Ectodermal cell (in vitro differentiated cells): ENCODE measurements around the gene NBAS.
"Not testable (repeated sequence)": the region's sequence is repeated elsewhere in the genome, so short reads cannot be mapped to it uniquely, and the experiment has no call there.

Experiments
- H3K27ac ChIP-seq: 2 replicates; pipeline ENCODE4 v1.7.0; 2013; ENCODE audit warnings: mild to moderate bottlenecking, low read depth, low read length; ENCODE audit not compliant: insufficient read depth, poor library complexity, severe bottlenecking
- H3K27me3 ChIP-seq: 2 replicates; pipeline ENCODE4 v1.7.0; 2013; ENCODE audit warnings: mild to moderate bottlenecking, low read length; ENCODE audit not compliant: insufficient read depth, control insufficient read depth, poor library complexity, severe bottlenecking
- H3K36me3 ChIP-seq: one replicate; pipeline ENCODE4 v1.7.0; 2013; ENCODE audit warnings: low read length; ENCODE audit not compliant: control insufficient read depth, insufficient read depth
- H3K4me1 ChIP-seq: one replicate; pipeline ENCODE4 v1.7.0; 2013; ENCODE audit warnings: low read length; ENCODE audit not compliant: control insufficient read depth, insufficient read depth
- H3K4me3 ChIP-seq: 2 replicates; pipeline ENCODE4 v1.7.0; 2013; ENCODE audit warnings: low read depth, low read length, control low read depth; ENCODE audit not compliant: insufficient read depth
- H3K9me3 ChIP-seq: 2 replicates; pipeline ENCODE4 v1.7.0; 2013; ENCODE audit warnings: mild to moderate bottlenecking, low read length, moderate library complexity; ENCODE audit not compliant: control insufficient read depth
- WGBS, 2 experiments: methylation state at CpG; one replicate each; pipeline ENCODE4 v1.1.7; 2013; ENCODE audit warnings: missing lambda C conversion rate in 2 of 2; 5-methylcytosine and 5-hydroxymethylcytosine counted together

The NBAS gene

GRCh38 chr2:15427987-15428386 lies 133.1 kb downstream of the NBAS start:
- no peaks in the 10 kb centered on the region for H3K9me3 ChIP-seq
- H3K4me3 ChIP-seq, result no peak overlapping the region
- no peak overlapping the region for H3K27ac ChIP-seq
- H3K4me1 ChIP-seq, result peaks cover 15% of the 10 kb centered on the region
- no peaks in the 10 kb centered on the region for H3K36me3 ChIP-seq
- H3K27me3 ChIP-seq, result no peaks in the 10 kb centered on the region

GRCh38 chr2:15426606-15427005 lies 134.5 kb downstream of the NBAS start:
- no peaks in the 10 kb centered on the region for H3K36me3 ChIP-seq

GRCh38 chr2:15425712-15426111 lies 135.4 kb downstream of the NBAS start:
- Histone ChIP-seq H3K27me3 (no peaks in the 10 kb centered on the region), H3K27ac (no peak overlapping the region), H3K9me3 (no peaks in the 10 kb centered on the region), H3K36me3 (no peaks in the 10 kb centered on the region), H3K4me1 (peaks cover 15% of the 10 kb centered on the region), H3K4me3 (no peak overlapping the region)
- 17 to 23% methylated on average over 4 of the region's 4 CpGs for WGBS, 2 experiments

More at GRCh38 chr2:15426606-15427005, 134.5 kb downstream of the NBAS start:
- no peak overlapping the region for H3K27ac ChIP-seq
- no peaks in the 10 kb centered on the region for H3K27me3 ChIP-seq
- H3K4me1 ChIP-seq, result peaks cover 15% of the 10 kb centered on the region
- 94 to 95% methylated on average over 5 of the region's 5 CpGs for WGBS, 2 experiments
- H3K4me3 ChIP-seq, result no peak overlapping the region
- no peaks in the 10 kb centered on the region for H3K9me3 ChIP-seq

- WGBS, 2 experiments, result 89 to 95% methylated on average over 3 of the region's 3 CpGs
- peaks cover 15% of the 10 kb centered on the region for H3K4me1 ChIP-seq
These were observed 139.4 kb downstream of the NBAS start for GRCh38 chr2:15421753-15422152.

GRCh38 chr2:15415748-15416147 lies 145.4 kb downstream of the NBAS start:
- no peak overlapping the region for H3K27ac ChIP-seq
- H3K4me3 ChIP-seq, result no peak overlapping the region
- no peaks in the 10 kb centered on the region for H3K36me3 ChIP-seq
- 92 to 93% methylated on average over 2 of the region's 2 CpGs for WGBS, 2 experiments
- H3K27me3 ChIP-seq, result no peaks in the 10 kb centered on the region
- no peaks in the 10 kb centered on the region for H3K9me3 ChIP-seq
- H3K4me1 ChIP-seq, result peaks cover 4% of the 10 kb centered on the region

More at GRCh38 chr2:15421753-15422152, 139.4 kb downstream of the NBAS start:
- no peaks in the 10 kb centered on the region for H3K27me3 ChIP-seq
- no peaks in the 10 kb centered on the region for H3K9me3 ChIP-seq
- no peak overlapping the region for H3K27ac ChIP-seq
- no peak overlapping the region for H3K4me3 ChIP-seq
- no peaks in the 10 kb centered on the region for H3K36me3 ChIP-seq

GRCh38 chr2:15412779-15413178 lies 148.4 kb downstream of the NBAS start:
- Histone ChIP-seq H3K4me3 (no peak overlapping the region), H3K4me1 (no peaks in the 10 kb centered on the region), H3K36me3 (no peaks in the 10 kb centered on the region), H3K27ac (no peak overlapping the region), H3K27me3 (no peaks in the 10 kb centered on the region), H3K9me3 (no peaks in the 10 kb centered on the region)
- WGBS, 2 experiments, result 93 to 96% methylated on average over 6 of the region's 6 CpGs

- H3K4me1 ChIP-seq, result no peaks in the 10 kb centered on the region
- no peak overlapping the region for H3K27ac ChIP-seq
- no peaks in the 10 kb centered on the region for H3K9me3 ChIP-seq
- 93 to 100% methylated on average over 1 to 3 of the region's 3 CpGs for WGBS, 2 experiments
- no peaks in the 10 kb centered on the region for H3K27me3 ChIP-seq
- H3K4me3 ChIP-seq, result no peak overlapping the region
- H3K36me3 ChIP-seq, result no peaks in the 10 kb centered on the region
These were observed 148.8 kb downstream of the NBAS start for GRCh38 chr2:15412309-15412708.

GRCh38 chr2:15410884-15411283 lies 150.2 kb downstream of the NBAS start:
- Histone ChIP-seq H3K27ac (no peak overlapping the region), H3K4me3 (no peak overlapping the region), H3K4me1 (no peaks in the 10 kb centered on the region), H3K36me3 (no peaks in the 10 kb centered on the region), H3K27me3 (no peaks in the 10 kb centered on the region), H3K9me3 (no peaks in the 10 kb centered on the region)
- WGBS, 2 experiments, result 94 to 96% methylated on average over 9 of the region's 9 CpGs

- H3K36me3 ChIP-seq, result no peaks in the 10 kb centered on the region
These were observed 152.4 kb downstream of the NBAS start for GRCh38 chr2:15408759-15409158.

GRCh38 chr2:15407666-15408065 lies 153.5 kb downstream of the NBAS start:
- 79 to 92% methylated on average over 1 of the region's 1 CpG for WGBS, 2 experiments
- H3K4me3 ChIP-seq, result no peak overlapping the region
- no peaks in the 10 kb centered on the region for H3K4me1 ChIP-seq
- H3K27ac ChIP-seq, result no peak overlapping the region
- no peaks in the 10 kb centered on the region for H3K27me3 ChIP-seq
- H3K36me3 ChIP-seq, result no peaks in the 10 kb centered on the region
- H3K9me3 ChIP-seq, result no peaks in the 10 kb centered on the region

More at GRCh38 chr2:15408759-15409158, 152.4 kb downstream of the NBAS start:
- Histone ChIP-seq H3K4me3 (no peak overlapping the region), H3K27ac (no peak overlapping the region), H3K9me3 (no peaks in the 10 kb centered on the region), H3K27me3 (no peaks in the 10 kb centered on the region), H3K4me1 (no peaks in the 10 kb centered on the region)
- WGBS, 2 experiments, result 90 to 98% methylated on average over 2 of the region's 3 CpGs

- 91 to 92% methylated on average over 9 of the region's 9 CpGs for WGBS, 2 experiments
- not testable (repeated sequence) for H3K9me3 ChIP-seq, H3K36me3 ChIP-seq, H3K27me3 ChIP-seq, H3K27ac ChIP-seq, H3K4me3 ChIP-seq, H3K4me1 ChIP-seq
These were observed 156.6 kb downstream of the NBAS start for GRCh38 chr2:15404511-15404910.
